Activated T-helper 9 cell treated with anti-CD3 and anti-CD28 coated beads, Interleukin-2, amount 50 U/mL, for 16 hours (primary cell): ENCODE data around the gene ABCF1.

ENCODE experiments used
- DNase-seq: peaks from one replicate; pipeline ENCODE4 v3.0.0-alpha.2; 2020; ENCODE audit warnings: low read depth

ABCF1 gene

GRCh38 chr6:30557683-30557981 is 13.6 kb upstream of the ABCF1 start:
- DNase-seq, result no peak

- DNase-seq, result no peak
Measured at GRCh38 chr6:30560930-30561329, 10.3 kb upstream of the ABCF1 start.

DNA sequence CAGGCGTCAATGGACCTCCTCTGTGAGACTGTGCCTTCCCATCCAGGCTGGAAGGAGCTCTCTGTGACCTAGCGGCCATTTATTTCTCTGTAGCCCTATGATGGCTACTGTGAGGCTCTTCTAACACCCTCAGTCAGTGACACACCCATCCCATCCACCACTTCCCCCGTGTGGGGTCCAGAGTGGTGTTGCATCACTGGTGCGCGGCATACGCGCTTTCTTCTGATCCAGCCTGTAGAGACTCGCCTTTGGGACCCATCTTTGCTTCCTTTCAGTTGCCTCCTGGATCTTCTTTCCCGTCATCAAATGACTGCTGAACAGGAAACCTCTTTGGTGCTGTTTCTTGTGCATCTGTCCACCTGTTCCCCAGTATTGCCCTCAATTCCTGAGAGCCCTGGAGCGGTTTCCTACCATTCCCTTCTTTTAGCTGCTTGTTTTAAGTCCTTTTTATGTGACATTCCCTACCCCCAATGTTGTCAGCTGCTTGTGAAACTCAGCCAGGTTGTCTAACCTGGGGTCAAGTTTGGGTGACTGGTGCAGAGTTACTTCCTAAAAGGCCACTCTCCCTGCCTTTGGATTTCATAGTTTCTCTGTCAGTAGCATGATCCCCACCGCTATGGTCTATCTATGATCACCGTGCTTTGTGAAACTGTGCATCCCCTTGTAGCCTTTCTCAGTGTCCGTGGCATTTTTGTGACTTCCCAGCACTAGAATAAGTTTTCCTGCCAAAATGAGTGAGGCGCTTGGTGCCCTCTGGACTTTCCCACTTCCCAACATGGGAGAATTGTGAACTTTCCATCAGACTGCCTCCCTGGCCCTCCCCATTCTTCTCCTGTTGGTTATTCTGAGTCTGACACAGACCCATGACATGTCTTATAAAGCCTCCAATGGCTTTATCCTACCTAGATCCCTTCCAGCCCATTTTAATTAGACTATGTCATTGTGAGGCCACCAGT is 8.5 kb upstream of the ABCF1 start:
- no peak for DNase-seq

- no peak for DNase-seq
Measured at GRCh38 chr6:30564114-30564513, 7.1 kb upstream of the ABCF1 start.

DNA sequence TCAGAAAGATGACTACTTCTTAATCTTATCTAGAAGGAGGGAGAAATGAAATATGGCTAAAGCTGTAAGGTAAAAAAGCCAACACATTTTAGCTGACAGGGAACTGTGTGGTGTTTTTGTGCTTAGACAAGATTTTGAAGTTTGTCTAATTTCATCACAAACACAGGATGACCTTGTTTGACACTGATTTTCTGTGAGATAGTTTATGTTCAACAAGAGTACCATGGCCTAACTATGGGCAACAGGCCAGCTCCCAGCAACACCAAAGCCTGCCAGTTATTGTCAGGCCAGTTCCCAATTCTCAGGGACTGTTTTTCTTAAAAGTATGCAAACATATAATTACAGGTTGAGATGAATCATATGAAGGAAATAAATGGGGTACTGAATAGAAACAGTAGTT is 5.5 kb upstream of the ABCF1 start:
- no peak for DNase-seq

GRCh38 chr6:30568245-30568644 is 3.0 kb upstream of the ABCF1 start:
- peak; percentile 31 for DNase-seq

DNA sequence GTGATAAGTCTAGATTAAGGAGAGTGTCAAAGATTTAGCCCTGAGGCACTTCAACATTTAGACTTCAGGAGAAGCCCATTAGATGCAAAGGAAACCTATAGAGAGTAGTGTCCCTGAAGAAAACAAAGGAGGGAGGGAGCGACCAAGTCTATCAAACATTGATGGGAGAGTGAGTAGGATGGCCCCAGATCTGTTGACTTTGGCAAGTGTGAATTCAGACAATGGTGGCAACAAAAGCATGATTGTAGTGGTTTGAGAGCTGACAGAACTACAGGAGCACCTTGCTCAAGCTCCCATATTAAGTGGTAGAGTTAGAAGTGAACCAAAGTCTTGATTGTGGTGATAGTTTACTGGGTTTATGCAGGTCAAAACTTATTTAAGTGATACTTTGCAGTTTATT is 979 bp upstream of the ABCF1 start:
- no peak for DNase-seq

- DNase-seq, result no peak
Measured at GRCh38 chr6:30570740-30571074, 535 bp upstream of the ABCF1 start.

- DNase-seq, result no peak
Measured at GRCh38 chr6:30571762-30572082, 480 bp downstream of the ABCF1 start.

DNA sequence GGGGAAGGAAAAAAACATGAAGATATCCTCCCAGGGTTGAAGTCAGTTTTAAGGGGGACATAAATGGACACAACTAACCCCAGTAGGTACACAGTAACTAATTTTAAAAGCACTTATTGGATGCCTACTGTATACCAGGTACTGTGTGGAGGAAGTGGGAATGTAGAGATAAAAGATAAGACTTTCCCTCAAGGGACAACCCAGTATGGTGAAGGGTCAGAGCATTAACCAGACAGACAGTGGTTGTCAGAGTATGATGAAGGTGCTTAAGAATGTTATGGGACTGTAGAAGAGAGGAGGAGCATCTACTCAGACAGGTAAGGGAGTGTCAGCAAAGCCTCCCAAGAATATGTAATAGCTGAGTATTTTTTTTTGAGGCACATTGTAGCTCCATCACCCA is 906 bp downstream of the ABCF1 start:
- no peak for DNase-seq

- no peak for DNase-seq
Measured at GRCh38 chr6:30573113-30573512, 1.9 kb downstream of the ABCF1 start.

DNA sequence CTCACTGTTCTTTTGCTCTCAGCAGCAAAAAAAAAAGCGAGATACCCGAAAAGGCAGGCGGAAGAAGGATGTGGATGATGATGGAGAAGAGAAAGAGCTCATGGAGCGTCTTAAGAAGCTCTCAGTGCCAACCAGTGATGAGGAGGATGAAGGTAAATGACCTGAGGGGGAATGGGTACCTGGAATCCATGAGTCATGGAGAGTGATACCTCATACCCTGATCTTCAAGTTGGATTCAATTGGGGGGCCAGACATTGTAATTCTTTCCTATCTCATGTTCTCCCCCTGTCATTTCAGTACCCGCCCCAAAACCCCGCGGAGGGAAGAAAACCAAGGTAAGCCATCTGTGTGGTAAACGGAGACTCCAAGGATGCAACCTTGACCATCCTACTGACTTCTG is 6.8 kb downstream of the ABCF1 start:
- no peak for DNase-seq

DNA sequence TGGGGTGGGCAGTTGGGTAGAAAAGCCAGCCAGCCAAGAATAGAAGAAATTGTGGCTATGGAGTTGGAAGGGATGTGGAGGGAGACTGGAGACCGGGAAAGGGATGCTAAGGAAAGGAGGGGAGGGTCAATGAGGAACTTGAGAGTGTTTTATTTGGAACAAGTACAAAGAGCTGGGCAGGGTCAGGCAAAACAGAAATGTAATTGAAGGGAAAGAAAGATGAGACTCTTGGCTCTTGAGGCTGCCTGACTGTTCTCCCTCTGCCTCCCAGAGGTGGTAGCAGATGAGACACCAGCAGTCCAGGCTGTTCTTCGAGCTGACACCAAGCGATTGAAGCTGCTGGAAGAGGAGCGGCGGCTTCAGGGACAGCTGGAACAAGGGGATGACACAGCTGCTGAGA is 12.7 kb downstream of the ABCF1 start:
- DNase-seq, result no peak

DNA sequence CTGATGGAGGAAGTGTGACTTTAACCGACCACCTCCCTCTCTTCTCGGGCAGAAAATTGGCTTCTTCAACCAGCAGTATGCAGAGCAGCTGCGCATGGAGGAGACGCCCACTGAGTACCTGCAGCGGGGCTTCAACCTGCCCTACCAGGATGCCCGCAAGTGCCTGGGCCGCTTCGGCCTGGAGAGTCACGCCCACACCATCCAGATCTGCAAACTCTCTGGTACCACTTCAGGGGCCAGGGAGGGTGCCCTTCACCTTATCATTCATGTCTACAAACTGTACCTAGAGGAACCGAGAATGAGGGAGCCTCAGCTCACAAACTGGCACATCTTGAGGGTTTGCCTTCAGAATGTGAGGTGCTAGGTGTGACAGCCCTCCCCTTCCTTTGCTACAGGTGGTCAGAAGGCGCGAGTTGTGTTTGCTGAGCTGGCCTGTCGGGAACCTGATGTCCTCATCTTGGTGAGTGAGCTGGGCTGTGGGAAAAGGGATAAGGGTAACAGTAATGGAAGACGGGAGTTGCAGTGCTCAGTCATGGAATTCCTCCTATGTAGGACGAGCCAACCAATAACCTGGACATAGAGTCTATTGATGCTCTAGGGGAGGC is 18.6 kb downstream of the ABCF1 start:
- DNase-seq, result no peak

GRCh38 chr6:30590509-30590908 is 19.3 kb downstream of the ABCF1 start:
- no peak for DNase-seq

DNA sequence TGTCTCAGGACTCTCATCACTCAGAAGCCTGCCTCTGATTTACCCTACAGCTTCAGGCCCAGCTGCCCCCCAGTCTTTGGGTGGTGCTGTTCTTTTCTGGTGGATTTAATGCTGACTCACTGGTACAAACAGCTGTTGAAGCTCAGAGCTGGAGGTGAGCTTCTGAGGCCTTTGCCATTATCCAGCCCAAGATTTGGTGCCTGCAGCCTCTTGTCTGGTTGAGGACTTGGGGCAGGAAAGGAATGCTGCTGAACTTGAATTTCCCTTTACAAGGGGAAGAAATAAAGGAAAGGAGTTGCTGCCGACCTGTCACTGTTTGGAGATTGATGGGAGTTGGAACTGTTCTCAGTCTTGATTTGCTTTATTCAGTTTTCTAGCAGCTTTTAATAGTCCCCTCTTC is 19.8 kb downstream of the ABCF1 start:
- no peak for DNase-seq

- no peak for DNase-seq
Measured at GRCh38 chr6:30592287-30592686, 21.0 kb downstream of the ABCF1 start.

DNA sequence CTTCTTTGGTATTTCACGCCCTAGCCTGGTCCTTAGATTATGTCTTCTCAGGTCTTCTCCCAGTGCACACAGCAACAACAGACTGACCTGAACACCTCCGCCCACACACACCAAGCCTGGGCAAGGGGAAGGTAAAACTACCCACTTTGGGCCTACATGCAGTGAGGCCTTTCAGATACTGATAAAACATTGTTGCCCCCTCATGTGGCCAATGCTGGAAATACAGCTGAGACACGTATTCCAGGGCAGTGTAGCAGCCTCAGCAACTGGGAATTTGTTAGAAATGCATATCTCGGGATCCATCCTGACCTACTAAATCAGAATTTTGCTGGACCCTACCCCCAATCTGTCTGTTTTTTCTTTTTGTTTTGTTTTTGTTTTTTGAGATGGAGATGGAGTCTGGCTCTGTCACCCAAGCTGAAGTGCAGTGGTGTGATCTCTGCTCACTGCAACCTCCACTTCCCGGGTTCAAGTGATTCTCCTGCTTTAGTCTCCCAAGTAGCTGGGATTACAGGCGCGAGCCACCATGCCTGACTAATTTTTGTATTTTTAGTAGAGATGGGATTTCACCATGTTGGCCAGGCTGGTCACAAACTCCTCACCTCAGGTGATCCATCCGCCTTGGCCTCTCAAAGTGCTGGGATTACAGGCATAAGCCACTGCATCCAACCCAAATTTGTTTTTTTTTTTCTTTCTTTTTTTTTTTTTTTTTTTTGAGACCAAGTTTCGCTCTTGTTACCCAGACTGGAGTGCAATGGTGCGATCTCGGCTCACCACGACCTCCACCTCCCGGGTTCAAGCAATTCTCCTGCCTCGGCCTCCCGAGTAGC is 26.3 kb downstream of the ABCF1 start:
- peak; percentile 60 for DNase-seq

DNA sequence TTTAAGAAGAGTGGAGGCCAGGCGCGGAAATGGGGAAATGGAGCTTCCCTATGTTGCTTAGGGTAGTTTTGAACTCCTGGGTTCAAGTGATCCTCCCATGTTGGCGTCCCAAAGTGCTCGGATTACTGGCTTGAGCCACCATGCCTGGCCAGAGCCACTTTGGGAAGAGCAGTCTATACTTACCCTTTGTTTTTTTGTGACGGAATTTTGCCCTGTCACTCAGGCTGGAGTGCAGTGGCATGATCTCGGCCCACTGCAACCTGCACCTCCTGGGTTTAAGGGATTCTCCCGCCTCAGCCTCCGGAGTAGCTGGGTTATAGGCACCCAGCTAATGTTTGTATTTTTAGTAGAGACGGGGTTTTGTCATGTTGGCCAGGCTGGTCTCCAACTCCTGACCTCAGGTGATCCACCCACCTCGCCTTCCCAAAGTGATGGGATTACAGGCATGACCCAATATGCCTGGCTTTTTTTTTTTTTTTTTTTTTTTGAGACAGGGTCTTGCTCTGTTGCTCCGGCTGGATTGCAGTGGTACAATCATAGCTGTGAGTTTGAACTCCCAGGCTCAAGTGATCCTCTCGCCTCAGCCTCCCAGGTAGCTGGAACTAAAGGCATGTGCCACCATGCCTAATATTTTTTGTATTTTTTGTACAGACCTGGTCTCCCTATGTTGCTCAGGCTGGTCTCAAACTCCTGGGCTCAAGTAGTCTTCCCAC is 27.8 kb downstream of the ABCF1 start:
- DNase-seq, result no peak

DNA sequence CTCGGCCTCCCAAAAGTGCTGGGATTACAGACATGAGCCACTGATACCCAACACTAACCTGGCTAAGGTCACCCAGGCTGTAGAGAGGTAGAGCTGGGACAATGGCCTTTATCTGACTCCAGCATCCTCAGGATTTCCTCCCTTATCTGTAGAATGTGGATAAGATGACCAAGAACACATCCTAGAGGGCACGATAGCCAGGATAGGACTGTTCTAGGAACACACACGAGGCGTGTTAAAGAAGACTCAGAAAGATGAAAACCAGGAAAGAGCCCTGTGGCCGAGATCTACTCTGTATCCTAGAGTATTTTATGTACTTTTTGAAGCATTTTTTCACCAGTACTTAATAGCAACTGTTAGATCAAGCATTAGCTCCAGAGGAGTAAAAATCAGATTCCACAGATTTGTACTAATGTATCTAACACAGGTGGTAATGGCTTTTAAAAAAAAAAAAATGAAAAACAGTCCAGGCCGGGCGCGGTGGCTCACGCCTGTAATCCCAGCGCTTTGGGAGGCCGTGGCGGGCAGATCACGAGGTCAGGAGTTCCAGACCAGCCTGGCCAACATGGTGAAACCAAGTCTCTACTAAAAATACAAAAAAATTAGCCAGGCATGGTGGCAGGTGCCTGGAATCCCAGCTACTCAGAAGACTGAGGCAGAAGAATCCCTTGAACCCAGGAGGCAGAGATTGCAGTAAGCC is 28.5 kb downstream of the ABCF1 start:
- no peak for DNase-seq

- DNase-seq, result no peak
Measured at GRCh38 chr6:30600451-30600961, 29.3 kb downstream of the ABCF1 start.

DNA sequence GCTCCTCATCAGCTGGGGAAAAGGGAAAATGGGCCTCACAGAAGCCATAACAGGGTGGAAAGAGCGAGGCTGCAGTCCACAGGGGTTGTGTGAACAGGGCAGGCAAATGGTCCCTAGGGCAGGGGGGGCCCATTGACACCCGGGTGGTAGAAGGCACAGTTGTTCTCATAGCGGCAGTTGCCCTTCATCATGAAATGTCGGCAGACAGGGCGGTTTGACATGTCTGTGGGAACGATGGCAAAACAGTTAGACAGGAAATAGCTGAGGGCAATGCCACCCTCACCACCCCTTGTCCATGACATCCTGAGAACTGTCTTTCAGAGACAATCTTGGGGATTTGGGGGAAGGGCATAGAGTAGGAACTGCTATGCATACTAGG is 30.2 kb downstream of the ABCF1 start:
- no peak for DNase-seq
